HG03457 (cell line): ENCODE results near the gene METTL17.
A peak's percentile ranks its signal among the peaks of the same experiment; 100 is the strongest.
"Not testable (repeated sequence)": the region's sequence is repeated elsewhere in the genome, so short reads cannot be mapped to it uniquely, and the experiment has no call there.

Experiments
- ATAC-seq: cut with Tn5 transposase; IDR thresholded peaks from one replicate; pipeline ENCODE4 v1.9.1; 2021; ENCODE audit warnings: moderate number of reproducible peaks; ENCODE audit not compliant: unreplicated experiment

METTL17 gene, protein sequence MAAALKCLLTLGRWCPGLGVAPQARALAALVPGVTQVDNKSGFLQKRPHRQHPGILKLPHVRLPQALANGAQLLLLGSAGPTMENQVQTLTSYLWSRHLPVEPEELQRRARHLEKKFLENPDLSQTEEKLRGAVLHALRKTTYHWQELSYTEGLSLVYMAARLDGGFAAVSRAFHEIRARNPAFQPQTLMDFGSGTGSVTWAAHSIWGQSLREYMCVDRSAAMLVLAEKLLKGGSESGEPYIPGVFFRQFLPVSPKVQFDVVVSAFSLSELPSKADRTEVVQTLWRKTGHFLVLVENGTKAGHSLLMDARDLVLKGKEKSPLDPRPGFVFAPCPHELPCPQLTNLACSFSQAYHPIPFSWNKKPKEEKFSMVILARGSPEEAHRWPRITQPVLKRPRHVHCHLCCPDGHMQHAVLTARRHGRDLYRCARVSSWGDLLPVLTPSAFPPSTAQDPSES

DNA sequence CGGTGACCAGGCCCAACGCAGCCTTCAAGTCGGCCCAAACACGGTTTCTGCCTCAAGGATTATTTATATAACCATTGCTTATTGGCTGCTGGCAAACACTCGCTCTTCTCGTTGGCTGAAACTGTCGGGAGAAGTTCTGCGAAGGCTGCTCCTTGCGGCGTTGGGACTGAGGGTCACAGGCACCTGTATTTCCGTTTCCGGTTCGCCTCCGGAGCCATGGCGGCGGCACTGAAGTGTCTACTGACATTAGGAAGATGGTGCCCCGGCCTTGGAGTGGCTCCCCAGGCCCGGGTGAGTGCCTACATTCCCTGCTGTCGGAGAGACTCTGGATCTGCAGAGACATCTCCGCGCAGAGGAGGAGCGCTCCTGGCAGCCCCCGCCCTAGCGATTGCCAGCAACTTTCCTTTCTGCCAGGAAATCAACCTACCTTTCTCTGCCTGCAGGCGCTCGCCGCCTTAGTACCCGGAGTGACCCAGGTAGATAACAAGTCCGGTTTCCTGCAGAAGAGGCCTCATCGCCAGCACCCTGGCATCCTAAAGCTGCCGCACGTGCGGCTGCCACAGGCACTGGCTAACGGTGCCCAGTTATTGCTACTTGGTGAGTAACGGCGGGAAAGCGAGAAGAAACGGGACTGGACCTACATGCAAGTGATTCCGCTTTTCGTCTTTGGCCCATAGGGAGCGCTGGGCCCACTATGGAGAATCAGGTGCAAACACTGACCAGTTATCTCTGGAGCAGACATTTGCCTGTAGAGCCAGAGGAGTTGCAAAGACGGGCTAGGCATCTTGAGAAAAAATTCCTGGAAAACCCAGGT, at the start of gene METTL17:
TSS of gene METTL17 (plus strand) at position 194 of the 814 bp plus-strand sequence. CDS start at position 217, 23 bp downstream.
- ATAC-seq: peak; percentile 88

DNA sequence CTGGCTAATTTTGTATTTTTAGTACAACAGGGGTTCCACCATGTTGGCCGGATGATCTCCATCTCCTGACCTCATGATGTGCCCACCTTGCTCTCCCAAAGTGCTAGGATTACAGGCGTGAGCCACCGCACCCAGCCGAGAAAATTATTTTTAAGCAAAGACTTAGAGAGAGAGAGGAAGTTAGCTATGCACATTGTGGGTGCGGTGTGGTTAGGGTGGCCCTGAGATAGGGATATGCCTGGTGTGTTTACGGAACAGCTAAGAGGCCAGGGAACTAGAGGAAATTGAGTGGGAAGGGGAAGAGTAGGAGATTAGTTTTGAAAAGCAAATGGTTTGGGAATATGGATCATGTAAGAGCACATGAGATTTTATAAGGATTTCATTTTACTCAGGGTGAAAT, 44.6 kb upstream of the METTL17 start:
- not testable (repeated sequence) for ATAC-seq

DNA sequence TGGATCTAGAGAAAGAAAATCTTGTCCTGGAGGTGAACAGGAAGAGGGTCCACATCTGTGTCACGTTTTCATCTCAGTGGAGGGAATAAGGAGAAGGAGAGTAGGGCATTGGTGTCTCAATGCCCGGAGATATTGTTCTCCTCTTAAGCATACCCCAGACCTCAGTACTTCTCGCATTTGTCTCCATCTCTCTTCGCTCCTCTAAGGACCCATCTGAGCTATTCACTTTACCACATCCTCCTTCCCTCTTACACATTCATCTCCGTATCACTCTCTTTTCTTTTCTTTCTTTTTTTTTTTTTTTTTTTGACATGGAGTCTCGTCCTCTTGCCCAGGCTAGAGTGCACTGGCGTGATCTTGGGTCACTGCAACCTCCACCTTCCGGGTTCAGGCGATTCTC, 43.1 kb upstream of the METTL17 start:
- not testable (repeated sequence) for ATAC-seq

DNA sequence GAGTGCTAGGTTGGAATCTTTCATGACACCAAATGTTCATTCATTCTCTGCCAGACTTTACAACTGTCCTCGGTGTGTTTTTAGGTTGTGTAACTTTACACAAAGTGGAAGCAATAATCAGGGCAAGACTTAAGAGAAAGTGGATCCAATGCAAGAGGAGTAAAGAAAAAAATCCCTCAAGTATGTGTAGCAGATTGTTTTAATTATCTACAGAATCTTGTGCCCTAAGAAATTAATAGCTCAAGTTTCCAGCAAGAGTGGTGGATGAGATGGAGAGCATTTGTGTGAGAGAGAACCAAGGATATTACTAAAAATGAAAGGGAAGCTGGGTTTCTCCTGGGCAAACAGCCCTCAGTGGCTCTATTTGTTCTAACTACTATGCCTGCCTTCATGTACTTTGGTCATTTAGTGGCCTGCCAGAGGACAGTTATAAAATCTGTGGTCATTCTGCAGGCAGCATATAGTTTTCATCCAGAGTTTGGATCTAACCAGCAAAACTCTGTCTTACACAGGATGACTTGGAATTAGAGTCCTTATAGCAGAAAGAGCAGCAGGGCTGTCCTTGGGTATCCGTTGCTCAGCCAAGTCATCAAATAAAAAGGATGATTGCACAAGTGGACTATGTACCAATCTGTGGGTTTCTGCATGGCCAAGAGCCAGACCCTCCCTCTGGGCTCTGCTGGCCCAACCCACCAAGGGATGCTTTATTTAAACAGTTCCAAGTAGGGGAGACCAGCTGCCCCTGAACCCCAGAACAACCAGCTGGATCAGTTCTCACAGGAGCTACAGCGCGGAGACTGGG, 34.8 kb upstream of the METTL17 start, which contains the start of gene RNASE2:
TSS of gene RNASE2 (plus strand) at position 752 of the 802 bp plus-strand sequence. CDS start 285 bp downstream, outside the sequence.
- ATAC-seq: not testable (repeated sequence)

DNA sequence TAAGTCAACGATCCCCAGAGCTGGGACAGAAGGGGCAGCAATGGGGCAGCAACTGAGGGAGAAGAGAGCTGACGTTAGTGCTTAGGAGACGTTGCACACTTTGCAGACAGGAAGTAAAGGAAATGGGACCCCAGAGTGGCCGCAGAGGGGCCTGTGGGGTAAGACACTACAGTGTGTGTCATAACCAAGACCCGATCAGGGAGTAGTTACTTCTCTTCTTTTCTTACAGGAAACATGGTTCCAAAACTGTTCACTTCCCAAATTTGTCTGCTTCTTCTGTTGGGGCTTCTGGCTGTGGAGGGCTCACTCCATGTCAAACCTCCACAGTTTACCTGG, 34.3 kb upstream of the METTL17 start:
- not testable (repeated sequence) for ATAC-seq

DNA sequence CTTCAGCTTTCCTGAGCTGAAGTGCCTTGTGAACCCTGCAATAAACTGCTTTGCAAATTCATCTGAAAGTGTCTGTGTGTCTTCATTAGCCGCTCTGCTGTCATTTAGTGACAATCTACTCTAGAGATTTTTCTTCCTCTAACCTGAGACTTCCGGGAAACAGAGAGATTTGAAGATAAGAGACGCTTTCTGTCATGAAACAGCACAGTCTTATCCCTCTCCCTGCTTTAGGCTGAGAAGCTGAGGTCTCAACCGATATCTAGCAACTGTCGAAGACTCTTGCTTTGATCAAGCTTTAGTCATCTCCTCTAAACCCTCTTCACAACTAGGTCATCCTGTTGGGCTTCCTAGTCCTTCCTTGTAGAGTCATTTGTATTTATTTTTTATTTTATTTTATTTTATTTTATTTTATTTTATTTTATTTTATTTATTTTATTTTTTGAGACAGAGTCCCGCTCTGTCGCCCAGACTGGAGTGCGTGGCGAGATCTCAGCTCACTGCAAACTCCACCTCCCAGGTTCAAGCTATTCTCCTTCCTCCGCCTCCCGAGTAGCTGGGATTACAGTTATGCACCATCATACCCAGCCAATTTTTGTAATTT, 33.3 kb upstream of the METTL17 start:
- no peak for ATAC-seq

DNA sequence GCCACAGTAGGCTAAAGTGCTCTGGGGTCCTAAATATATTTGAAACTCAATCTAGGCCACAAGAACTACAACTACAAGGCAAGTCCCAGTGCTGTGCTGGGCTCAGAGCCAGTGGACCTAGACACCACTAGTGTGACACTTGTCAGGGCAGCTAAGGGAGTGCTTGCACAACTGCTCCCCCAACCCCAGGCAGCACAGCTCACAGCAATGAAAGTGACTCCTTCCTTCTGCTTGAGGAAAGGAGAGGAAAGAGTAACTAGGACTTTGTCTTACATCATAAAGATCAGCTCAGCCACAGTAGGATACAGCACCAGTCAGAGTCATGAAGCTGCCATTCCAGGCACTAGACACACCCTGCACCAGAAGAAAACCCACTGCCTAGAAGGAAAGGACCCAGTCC, 30.8 kb upstream of the METTL17 start:
- ATAC-seq: not testable (repeated sequence)

DNA sequence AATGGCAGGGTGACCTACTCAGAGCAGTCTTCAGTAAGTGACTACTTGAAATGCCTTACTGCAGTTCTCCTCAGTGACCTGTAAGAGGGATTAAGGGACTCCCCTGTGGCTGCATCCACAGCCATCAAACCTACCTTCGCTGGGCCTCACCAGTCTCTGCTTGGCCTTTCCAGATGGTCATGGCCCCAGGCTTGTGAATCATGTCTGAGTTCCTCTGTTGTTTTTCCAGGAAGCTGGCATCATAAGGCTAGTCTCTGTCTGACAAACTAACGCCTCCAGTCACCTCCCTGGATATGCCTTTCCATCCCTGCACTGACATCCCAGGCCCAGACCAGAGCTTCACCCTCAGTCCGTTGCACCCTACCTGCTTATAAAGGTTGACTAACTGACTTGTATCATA, 20.4 kb upstream of the METTL17 start:
- no peak for ATAC-seq

DNA sequence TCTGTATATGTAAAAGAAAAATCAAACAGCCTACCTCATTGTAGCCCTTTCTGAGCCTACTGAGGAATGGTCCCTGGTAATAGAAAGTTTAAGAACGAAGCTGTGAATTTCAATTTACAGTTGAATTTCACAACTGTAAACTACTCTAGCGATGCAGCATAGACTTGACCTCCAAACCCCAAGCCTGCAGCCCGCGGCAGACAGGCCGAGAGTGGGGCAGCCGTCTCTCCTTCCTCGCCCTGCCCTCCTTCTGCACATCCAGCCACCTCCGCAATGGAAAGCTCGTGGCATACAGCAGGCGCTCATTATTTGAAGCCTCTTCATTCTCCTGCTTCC, 19.2 kb upstream of the METTL17 start:
- no peak for ATAC-seq

DNA sequence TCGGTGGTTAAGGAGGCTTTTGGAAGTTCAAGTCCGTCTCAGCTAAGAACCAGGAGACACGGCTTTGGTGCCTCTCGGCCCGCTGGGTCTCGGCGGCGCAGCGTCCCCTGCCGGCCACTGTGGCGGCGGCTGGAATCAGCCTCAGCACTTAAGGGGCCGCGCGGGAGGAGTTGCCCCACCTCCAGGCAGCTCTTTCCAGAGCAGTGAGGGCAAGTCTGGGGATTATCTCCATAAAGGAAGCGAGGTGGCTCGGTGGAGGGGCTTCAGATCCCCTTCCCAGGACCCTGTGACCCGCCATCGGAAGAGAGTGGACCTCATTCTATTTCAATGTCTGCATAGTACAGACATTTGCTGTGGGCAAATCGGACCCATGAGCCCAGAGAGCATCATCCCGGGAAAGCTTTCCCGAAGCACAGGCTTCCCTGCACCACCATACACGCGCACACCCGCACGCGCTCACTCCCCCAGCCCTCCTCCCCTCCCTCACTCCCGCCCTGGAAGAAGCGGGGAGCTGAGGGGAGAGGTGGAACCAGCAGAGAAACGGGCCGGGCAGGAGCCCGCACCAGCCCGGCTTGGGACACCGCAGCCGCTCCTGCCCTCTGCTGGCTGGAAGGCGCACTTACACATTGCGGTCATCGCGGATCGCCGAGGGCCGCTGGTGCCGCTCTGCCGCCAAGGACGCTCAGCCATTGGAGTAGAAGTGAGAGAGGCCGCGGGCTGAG, 18.6 kb upstream of the METTL17 start:
- peak; percentile 87 for ATAC-seq

DNA sequence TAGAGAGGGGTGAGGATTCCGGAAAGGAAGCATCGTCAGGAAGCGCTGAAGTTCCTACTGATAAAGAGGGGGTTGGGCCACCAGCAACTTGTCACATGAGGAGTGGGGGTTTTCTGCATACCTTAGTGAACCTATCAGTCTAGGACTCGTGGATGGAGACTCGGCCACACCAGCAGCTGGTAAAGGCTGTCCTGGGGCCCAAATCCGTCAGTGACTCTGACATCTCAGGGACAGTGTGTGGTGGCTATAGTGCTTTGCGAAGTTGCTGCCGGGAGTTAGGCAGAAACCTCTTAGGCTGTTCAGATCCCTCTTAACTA, 18.1 kb upstream of the METTL17 start:
- no peak for ATAC-seq

DNA sequence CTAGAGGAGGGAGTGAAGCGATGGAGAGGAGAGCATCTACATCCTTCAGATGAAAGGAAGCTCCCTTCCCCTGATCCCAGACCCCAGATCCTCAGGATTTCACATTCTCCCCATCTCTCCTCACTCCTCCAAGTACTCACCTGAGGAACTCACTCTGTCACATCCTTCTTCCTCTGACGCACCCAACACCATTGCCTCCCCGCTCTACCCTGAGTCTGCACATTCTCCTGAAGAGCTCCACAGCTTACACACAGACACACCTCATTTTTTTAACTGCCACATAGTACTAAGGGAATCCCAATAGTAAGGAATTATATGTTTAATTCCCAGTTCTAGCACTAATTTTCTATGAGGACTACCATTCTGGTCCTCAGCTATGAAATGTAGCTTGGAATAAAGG, 16.3 kb upstream of the METTL17 start:
- ATAC-seq: no peak

DNA sequence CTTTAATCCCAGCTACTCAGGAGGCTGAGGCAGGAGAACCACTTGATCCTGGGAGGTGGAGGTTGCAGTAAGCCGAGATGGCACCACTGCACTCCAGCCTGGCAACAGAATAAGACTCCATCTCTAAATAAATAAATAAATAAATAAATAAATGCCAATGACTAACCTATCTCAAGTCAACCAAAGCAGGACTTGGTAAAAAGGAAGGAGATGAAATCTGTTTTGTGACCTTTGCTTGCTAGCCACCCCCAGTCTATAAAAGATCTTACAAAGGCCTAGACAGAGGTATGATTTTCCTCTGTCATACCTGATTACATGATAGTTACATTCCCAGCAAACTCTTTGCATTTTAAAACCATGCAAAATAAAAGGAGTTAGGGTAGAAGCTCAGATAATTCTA, 13.5 kb upstream of the METTL17 start:
- no peak for ATAC-seq

DNA sequence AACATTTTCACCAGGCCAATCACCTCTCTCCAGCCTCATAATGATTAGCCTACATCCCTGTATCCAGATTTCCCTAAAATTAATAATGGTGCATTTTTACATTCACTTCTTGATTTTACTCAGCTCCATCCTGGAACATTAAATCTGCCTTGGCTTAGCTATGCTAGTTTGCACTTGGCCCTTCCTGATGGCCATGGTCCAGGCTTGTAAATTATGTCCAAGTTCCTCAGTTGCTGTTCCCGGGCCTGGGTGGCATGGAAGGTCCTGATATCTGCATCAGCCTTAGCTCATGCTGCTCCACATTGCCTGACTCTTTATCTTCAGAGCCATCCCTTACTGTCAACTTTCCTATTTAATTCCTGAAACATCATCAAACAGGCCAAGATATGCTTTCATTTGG, 11.1 kb upstream of the METTL17 start:
- no peak for ATAC-seq

DNA sequence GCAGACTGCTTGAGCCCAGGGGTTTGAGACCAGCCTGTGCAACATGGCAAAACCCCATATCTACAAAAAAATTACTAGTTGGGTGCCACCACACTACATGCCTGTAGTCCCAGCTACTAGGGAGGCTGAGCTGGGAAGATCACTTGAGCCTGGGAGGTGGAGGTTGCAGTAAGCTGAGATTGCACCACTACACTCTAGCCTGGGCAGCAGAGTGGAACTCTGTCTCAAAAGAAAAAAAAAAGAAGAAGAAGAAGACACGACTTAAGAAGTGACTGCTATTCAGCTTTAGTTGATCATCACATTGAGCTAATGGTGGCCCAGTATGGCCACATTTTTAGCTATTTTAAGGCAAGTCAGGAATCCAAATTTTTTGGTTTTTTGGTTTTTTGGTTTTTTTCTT, 8.9 kb upstream of the METTL17 start:
- ATAC-seq: no peak

DNA sequence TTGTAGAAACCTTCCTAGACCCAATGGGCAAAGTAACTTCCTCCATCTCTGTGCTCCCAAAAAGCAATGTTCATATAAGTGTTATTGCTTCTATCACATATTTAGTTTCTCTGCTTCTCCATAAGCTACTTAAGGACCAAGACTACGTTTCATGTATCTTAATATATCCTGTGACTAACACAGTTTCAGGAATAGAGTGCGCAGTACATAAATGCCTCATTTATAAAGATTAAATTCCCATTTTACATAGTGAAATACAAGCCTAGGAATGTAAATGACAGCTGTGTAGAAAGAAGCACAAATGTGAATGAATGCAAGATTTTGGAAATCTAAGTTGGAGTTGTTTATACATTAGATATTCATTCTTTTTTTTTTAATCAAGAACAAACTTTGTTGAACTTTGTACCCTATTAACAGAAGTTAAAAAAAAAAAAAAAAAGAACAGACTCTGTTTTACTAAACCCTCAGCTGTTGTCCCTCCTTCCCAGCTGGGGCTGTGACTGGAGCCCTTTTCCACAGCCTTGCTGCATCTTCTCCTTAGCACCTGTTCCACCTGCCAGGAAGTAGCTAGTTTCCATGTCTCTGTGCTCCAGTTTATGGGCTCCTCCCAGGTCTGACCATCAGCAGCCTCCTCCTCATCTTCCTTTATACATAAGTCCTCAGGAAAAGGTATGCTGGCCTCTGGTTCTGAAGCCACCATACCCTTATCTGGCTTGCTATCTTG, 7.0 kb upstream of the METTL17 start:
- no peak for ATAC-seq

DNA sequence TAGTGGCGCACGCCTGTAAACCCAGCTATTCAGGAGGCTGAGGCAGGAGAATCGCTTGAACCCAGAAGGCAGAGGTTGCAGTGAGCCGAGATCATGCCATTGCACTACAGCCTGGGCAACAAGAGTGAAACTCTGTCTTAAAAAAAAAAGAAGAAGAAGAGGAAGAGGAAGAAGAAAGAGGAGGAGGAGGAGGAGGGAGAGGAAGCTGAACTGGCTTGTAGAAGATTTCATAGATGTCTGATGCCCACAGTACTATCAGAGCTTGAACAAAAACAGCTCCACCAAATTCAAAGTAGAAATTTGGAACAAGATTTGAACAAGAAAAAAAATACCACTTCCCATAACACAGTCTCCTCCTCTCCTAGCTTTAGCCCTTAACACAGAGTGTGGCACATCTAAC, 4.1 kb upstream of the METTL17 start:
- not testable (repeated sequence) for ATAC-seq

DNA sequence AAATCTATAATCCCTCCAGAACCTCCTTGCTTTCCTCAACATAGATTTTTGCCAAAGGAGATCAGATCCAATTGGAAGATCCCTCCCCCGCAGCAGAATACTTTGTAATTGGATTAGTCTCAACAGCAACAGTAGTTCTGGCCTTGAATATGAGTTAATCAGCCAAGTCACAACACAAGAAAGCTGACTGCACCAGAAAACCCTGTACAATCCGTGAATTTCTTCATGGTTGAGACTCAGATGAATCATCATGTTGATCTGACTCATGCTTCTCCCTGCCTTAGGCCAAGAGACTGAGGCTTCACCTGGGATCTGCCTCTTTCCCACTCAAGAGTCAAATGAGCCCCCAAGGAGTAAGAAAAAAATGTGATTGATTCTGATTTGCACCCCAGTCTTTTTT, 3.0 kb upstream of the METTL17 start:
- ATAC-seq: no peak

DNA sequence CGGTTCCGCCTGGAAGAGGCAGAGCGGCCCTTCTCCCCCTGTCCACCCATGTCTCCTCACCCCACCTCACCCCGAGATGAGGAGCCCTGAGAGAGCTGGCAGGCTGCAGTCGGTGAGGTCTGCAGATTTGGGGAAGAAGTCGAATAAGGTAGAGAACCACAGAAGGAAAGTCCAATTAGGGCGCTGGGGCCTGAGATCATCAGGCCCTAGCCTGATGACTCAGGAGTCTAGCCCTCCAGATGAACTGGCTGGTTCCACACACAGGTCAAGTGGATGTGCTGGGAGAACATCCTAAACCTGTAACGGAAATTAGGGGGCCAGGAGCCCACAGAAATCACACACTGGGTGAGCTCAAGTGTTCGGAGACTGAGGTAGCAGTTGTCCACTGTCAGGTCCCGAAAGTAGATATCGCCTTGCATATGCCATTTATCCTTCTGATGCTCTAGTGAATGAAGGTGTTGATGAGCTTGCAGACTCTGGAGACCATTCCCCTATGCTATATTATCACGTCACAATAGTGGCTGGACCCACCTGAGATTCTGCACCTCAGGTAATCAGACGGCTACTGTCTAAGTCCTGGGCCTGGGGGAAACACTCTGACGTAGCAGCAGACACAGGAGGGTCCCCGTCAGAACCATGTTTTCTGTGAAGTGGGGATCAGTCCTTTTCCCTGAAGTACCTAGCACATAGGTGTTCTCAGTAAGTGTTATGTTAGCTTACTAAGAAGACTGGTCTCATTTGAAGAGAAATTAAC, 886 bp upstream of the METTL17 start:
- no peak for ATAC-seq
